H1 (cell line): ENCODE results near the gene CLEC10A. TPM values are rescaled to one million over a fixed set of nuclear protein-coding genes. Genes with fewer than 3 reads are reported as not detected.
A peak's percentile ranks its signal among the peaks of the same experiment; 100 is the strongest.

Source experiments
- CTCF ChIA-PET: fragments of 300-600 bp; sonication (Branson Sonifier 250); formaldehyde crosslinking; loops from one replicate; lab custom pipeline; 2021; ENCODE audit not compliant: partially characterized antibody; lab: Charles Lee
- POLR2A ChIA-PET: fragments of 300-600 bp; sonication (Branson Sonifier 250); formaldehyde crosslinking; loops from one replicate; lab custom pipeline; 2021; ENCODE audit warnings: inconsistent platforms; ENCODE audit not compliant: partially characterized antibody; lab: Charles Lee
- DNase-seq, 2 experiments: peaks; one replicate each; pipeline versions ENCODE4 v3.0.0 to v3.0.0-alpha.2; 2010 to 2022; ENCODE audit warnings: low spot score in 2 of 2, low read depth in 1 of 2, mixed read lengths in 1 of 2
- FAIRE-seq: peaks from 2 replicates; lab custom pipeline; 2011; peaks lifted over from hg19 to GRCh38; lab: Jason Lieb, UNC
- H2AFZ ChIP-seq: 2 replicates; pipeline ENCODE4 v1.8.1; 2012; ENCODE audit warnings: low read length, inconsistent platforms
- H2AK5ac ChIP-seq: 2 replicates; pipeline ENCODE4 v1.6.1; 2013; ENCODE audit warnings: low read depth, low read length
- H2BK120ac ChIP-seq: replicated peaks from 2 replicates; pipeline ENCODE3; 2013; ENCODE audit warnings: low read depth, low read length, inconsistent platforms
- H2BK12ac ChIP-seq: 2 replicates; pipeline ENCODE4 v1.6.1; 2013; ENCODE audit warnings: low read depth, low read length
- H2BK15ac ChIP-seq: 2 replicates; pipeline ENCODE4 v1.6.1; 2013; ENCODE audit warnings: low read length
- H2BK20ac ChIP-seq: 2 replicates; pipeline ENCODE4 v1.6.1; 2013; ENCODE audit warnings: low read length
- H2BK5ac ChIP-seq: 2 replicates; pipeline ENCODE4 v1.6.1; 2013; ENCODE audit warnings: low read depth, low read length
- H3K14ac ChIP-seq: 2 replicates; pipeline ENCODE4 v1.6.1; 2013; ENCODE audit warnings: inconsistent platforms; ENCODE audit not compliant: insufficient read length
- H3K18ac ChIP-seq: 2 replicates; pipeline ENCODE4 v1.6.1; 2013; ENCODE audit warnings: low read length; ENCODE audit errors: extremely low read depth
- H3K23ac ChIP-seq: 2 replicates; pipeline ENCODE4 v1.6.1; 2013; ENCODE audit warnings: inconsistent platforms; ENCODE audit not compliant: insufficient read length
- H3K23me2 ChIP-seq: 2 replicates; pipeline ENCODE4 v1.6.1; 2013; ENCODE audit warnings: low read depth, low read length
- H3K27ac ChIP-seq: 2 replicates; pipeline ENCODE4 v1.6.1; 2011; ENCODE audit warnings: low read depth, low read length, inconsistent platforms
- H3K27me3 ChIP-seq, 4 experiments: replicated peaks in 1 of 4; 1 replicate in 1 of 4; 2 replicates in 3 of 4; pipeline versions ENCODE4 v1.6.1 to v1.8.1; 2011 to 2013; ENCODE audit warnings: low read length in 3 of 4, mild to moderate bottlenecking in 3 of 4, inconsistent platforms in 2 of 4, mixed read lengths in 2 of 4, moderate library complexity in 1 of 4; ENCODE audit not compliant: control insufficient read depth in 3 of 4, insufficient read depth in 3 of 4; ENCODE audit errors: extremely low read depth in 1 of 4
- H3K36me3 ChIP-seq, 4 experiments: 2 replicates each; pipeline versions ENCODE4 v1.6.1 to v1.8.1; 2011 to 2013; ENCODE audit warnings: mild to moderate bottlenecking in 4 of 4, low read length in 3 of 4, moderate library complexity in 2 of 4, control low read depth in 1 of 4, inconsistent platforms in 1 of 4; ENCODE audit not compliant: insufficient read depth in 4 of 4, control insufficient read depth in 2 of 4
- H3K4ac ChIP-seq: replicated peaks from 2 replicates; pipeline ENCODE3; 2013; ENCODE audit warnings: low read length, low read depth, mixed read lengths, inconsistent platforms; ENCODE audit not compliant: insufficient read length
- H3K4me1 ChIP-seq, 4 experiments: replicated peaks in 1 of 4; 1 replicate in 1 of 4; 2 replicates in 3 of 4; pipeline versions ENCODE4 v1.6.1 to v1.8.1; 2011 to 2013; ENCODE audit warnings: low read length in 3 of 4, inconsistent platforms in 2 of 4, mixed read lengths in 1 of 4; ENCODE audit not compliant: insufficient read depth in 4 of 4, control insufficient read depth in 3 of 4
- H3K4me2 ChIP-seq, 2 experiments: 2 replicates each; pipeline versions ENCODE4 v1.6.1 to v1.8.1; 2011 to 2013; ENCODE audit warnings: low read depth in 2 of 2, low read length in 2 of 2, control low read depth in 1 of 2, inconsistent platforms in 1 of 2, mild to moderate bottlenecking in 1 of 2; ENCODE audit not compliant: insufficient read depth in 1 of 2
- H3K4me3 ChIP-seq, 4 experiments: fragments of 200-600, 300-600 bp in 1 of 4; sonication (generic), shearing (Covaris generic), sonication (Bioruptor Twin) in 1 of 4; 2 replicates each; pipeline versions ENCODE4 v1.5.1 to v1.8.1; 2011 to 2016; ENCODE audit warnings: low read length in 4 of 4, low read depth in 3 of 4, control low read depth in 2 of 4, inconsistent platforms in 2 of 4, mild to moderate bottlenecking in 2 of 4, mixed read lengths in 1 of 4, moderate library complexity in 1 of 4; ENCODE audit not compliant: insufficient read depth in 2 of 4; ENCODE audit errors: extremely low read depth in 1 of 4
- H3K56ac ChIP-seq: replicated peaks from 2 replicates; pipeline ENCODE3; 2013; ENCODE audit warnings: low read depth, mild to moderate bottlenecking, mixed read lengths, low read length, inconsistent platforms; ENCODE audit not compliant: insufficient read length
- H3K79me1 ChIP-seq: 2 replicates; pipeline ENCODE4 v1.6.1; 2013; ENCODE audit warnings: low read depth, low read length, control low read depth
- H3K79me2 ChIP-seq, 2 experiments: 2 replicates each; pipeline versions ENCODE4 v1.6.1 to v1.8.1; 2012 to 2013; ENCODE audit warnings: low read length in 2 of 2, mild to moderate bottlenecking in 2 of 2, inconsistent platforms in 1 of 2; ENCODE audit not compliant: insufficient read depth in 2 of 2, control insufficient read depth in 1 of 2
- H3K9ac ChIP-seq, 4 experiments: replicated peaks in 1 of 4; 1 replicate in 1 of 4; 2 replicates in 3 of 4; pipeline versions ENCODE4 v1.6.1 to v1.8.1; 2011 to 2013; ENCODE audit warnings: low read depth in 3 of 4, low read length in 3 of 4, control low read depth in 2 of 4, mild to moderate bottlenecking in 2 of 4, moderate library complexity in 2 of 4, inconsistent platforms in 1 of 4; ENCODE audit errors: extremely low read depth in 1 of 4
- H3K9me3 ChIP-seq, 2 experiments: 2 replicates each; pipeline versions ENCODE4 v1.6.1 to v1.8.1; 2012 to 2013; ENCODE audit warnings: mild to moderate bottlenecking in 2 of 2, moderate library complexity in 2 of 2, control low read depth in 1 of 2, inconsistent platforms in 1 of 2, low read depth in 1 of 2, low read length in 1 of 2, mixed read lengths in 1 of 2; ENCODE audit not compliant: insufficient read depth in 2 of 2
- H4K20me1 ChIP-seq, 2 experiments: replicated peaks in 1 of 2; 2 replicates each; pipeline versions ENCODE3 to v1.8.1; 2011 to 2013; ENCODE audit warnings: inconsistent platforms in 2 of 2, low read length in 2 of 2, mild to moderate bottlenecking in 1 of 2; ENCODE audit not compliant: insufficient read depth in 2 of 2, control insufficient read depth in 1 of 2
- H4K5ac ChIP-seq: 2 replicates; pipeline ENCODE4 v1.6.1; 2013; ENCODE audit warnings: low read length, low read depth, mixed read lengths, inconsistent platforms; ENCODE audit not compliant: insufficient read length
- H4K8ac ChIP-seq: 2 replicates; pipeline ENCODE4 v1.8.0; 2013; ENCODE audit warnings: mild to moderate bottlenecking, moderate library complexity, low read length, inconsistent platforms; ENCODE audit not compliant: insufficient read depth; ENCODE audit errors: extremely low read depth
- H4K91ac ChIP-seq: replicated peaks from 2 replicates; pipeline ENCODE3; 2013; ENCODE audit warnings: low read length, mixed read lengths, inconsistent platforms; ENCODE audit not compliant: insufficient read length
- ATF3 ChIP-seq: IDR thresholded peaks from 2 replicates; pipeline ENCODE4 v1.6.1; 2011; ENCODE audit warnings: low read depth, mild to moderate bottlenecking, low read length; ENCODE audit not compliant: insufficient read depth
- FOSL1 ChIP-seq: IDR thresholded peaks from 2 replicates; pipeline ENCODE4 v1.6.1; 2011; ENCODE audit warnings: mild to moderate bottlenecking, low read depth, low read length, moderate library complexity; ENCODE audit not compliant: insufficient read depth
- KDM1A ChIP-seq: fragments of 200-600, 300-600 bp; sonication (generic); IDR thresholded peaks from 2 replicates; pipeline ENCODE4 v1.7.1; 2016; ENCODE audit warnings: mild to moderate bottlenecking, low read length, borderline replicate concordance
- WGBS, 2 experiments: shearing (Covaris generic) in 1 of 2; methylation state at CpG; one replicate each; pipeline versions ENCODE4 v1.1.6 to v1.1.7; 2013 to 2015; ENCODE audit warnings: low lambda C conversion rate in 2 of 2, mixed read lengths in 2 of 2, inconsistent platforms in 1 of 2, low coverage in 1 of 2, missing lambda C conversion rate in 1 of 2; ENCODE audit not compliant: insufficient replicate concordance in 2 of 2, insufficient coverage in 1 of 2, insufficient read length in 1 of 2; ENCODE audit errors: extremely low coverage in 1 of 2, missing lambda C conversion rate in 1 of 2; 5-methylcytosine and 5-hydroxymethylcytosine counted together
- polyA plus RNA-seq, 7 experiments: library from polyadenylated mRNA; depleted of rRNA in 3 of 7; stranded (reverse) in 5 of 7; unstranded in 2 of 7; fragments of >200 nt in 5 of 7; fragments of 200-250 nt in 2 of 7; gene quantifications; 1 replicate in 5 of 7; 2 replicates in 1 of 7; 4 replicates in 1 of 7; pipeline versions ENCODE4 v1.2.1 to v1.2.3, GENCODE V29; 2011 to 2013; ENCODE audit warnings: missing spikeins in 2 of 7, mixed read lengths in 2 of 7
- total RNA-seq: library from RNA; stranded (reverse); fragmentation: NEBNext Ultra II Directional; extraction: Animal tissue kit (Norgen Biotek cat#: 25700); gene quantifications from 2 replicates; pipeline ENCODE4 v1.2.1, GENCODE V29; 2021

Gene CLEC10A
- total and polyA plus RNA-seq, 2 of the 8 experiments (the other 6 are each of a cell fraction or from before 2014, with no cell fraction given): not detected

- no peak for FAIRE-seq
- Histone ChIP-seq H2BK5ac (no peak overlapping the region), H3K36me3 (no peaks in the 10 kb centered on the region), H3K4ac (no peak overlapping the region), H3K79me2 (no peaks in the 10 kb centered on the region), H4K20me1 (no peaks in the 10 kb centered on the region), H3K9me3 (no peaks in the 10 kb centered on the region), H4K91ac (no peak overlapping the region), H3K23ac (no peak overlapping the region), H3K4me2 (no peak overlapping the region), H3K79me1 (no peaks in the 10 kb centered on the region), H3K4me3 (no peak overlapping the region), H2BK15ac (no peak overlapping the region), H4K5ac (no peak overlapping the region), H3K4me1 (no peaks in the 10 kb centered on the region), H3K27me3 (no peaks in the 10 kb centered on the region), H4K8ac (no peak overlapping the region), H3K9ac (no peak overlapping the region), H2AK5ac (no peak overlapping the region), H3K23me2 (no peaks in the 10 kb centered on the region), H2AFZ (no peak overlapping the region), H2BK20ac (no peak overlapping the region), H3K27ac (no peak overlapping the region), H2BK12ac (no peak overlapping the region), H3K18ac (no peak overlapping the region), H3K14ac (no peak overlapping the region), H3K56ac (no peak overlapping the region), H2BK120ac (no peak overlapping the region)
- ChIA-PET POLR2A (no interaction called here), CTCF (interaction anchor here (1.6 kb wide), 1 partner anchor 32 kb away, joined by 4 read pairs; no protein-coding TSS in a partner anchor)
- no peak for DNase-seq
- TF ChIP-seq ATF3 (no peak), FOSL1 (no peak), KDM1A (peak; percentile 15; the same call in 1 of the 2 replicates)
- 88% methylated on average over 4 of the region's 4 CpGs; no CpG with 5 or more reads in 1 of the 2 experiments for WGBS, 2 experiments
Measured at GRCh38 chr17:7083592-7083991, 3.5 kb upstream of the CLEC10A start.
